IPS-18a (cell line): ENCODE results near the gene COL4A4.

Experiments
- H3K27ac ChIP-seq: one replicate; pipeline ENCODE4 v1.5.1; 2013; ENCODE audit warnings: low read length
- H3K27me3 ChIP-seq: one replicate; pipeline ENCODE4 v1.6.1; 2013; ENCODE audit warnings: mild to moderate bottlenecking, low read length; ENCODE audit not compliant: control insufficient read depth, insufficient read depth
- H3K36me3 ChIP-seq: one replicate; pipeline ENCODE4 v1.6.1; 2013; ENCODE audit warnings: low read depth, low read length; ENCODE audit not compliant: control insufficient read depth
- H3K4me1 ChIP-seq: one replicate; pipeline ENCODE4 v1.6.1; 2013; ENCODE audit warnings: low read depth, low read length; ENCODE audit not compliant: control insufficient read depth
- H3K4me3 ChIP-seq: one replicate; pipeline ENCODE4 v1.5.1; 2013; ENCODE audit warnings: low read length
- H3K9ac ChIP-seq: one replicate; pipeline ENCODE4 v1.6.1; 2013; ENCODE audit warnings: mild to moderate bottlenecking, low read length, moderate library complexity
- H3K9me3 ChIP-seq: one replicate; pipeline ENCODE4 v1.6.1; 2013; ENCODE audit warnings: low read depth, low read length; ENCODE audit not compliant: control insufficient read depth

Gene COL4A4

GRCh38 chr2:227043981-227044380, 120.0 kb downstream of the COL4A4 start:
- Histone ChIP-seq H3K4me1 (no peaks in the 10 kb centered on the region), H3K27ac (no peak overlapping the region), H3K36me3 (no peaks in the 10 kb centered on the region), H3K9ac (no peak overlapping the region), H3K9me3 (no peaks in the 10 kb centered on the region), H3K4me3 (no peak overlapping the region), H3K27me3 (no peaks in the 10 kb centered on the region)

- Histone ChIP-seq H3K9ac (no peak overlapping the region), H3K27ac (no peak overlapping the region), H3K27me3 (no peaks in the 10 kb centered on the region), H3K4me3 (no peak overlapping the region), H3K36me3 (no peaks in the 10 kb centered on the region), H3K4me1 (no peaks in the 10 kb centered on the region), H3K9me3 (no peaks in the 10 kb centered on the region)
These were observed 125.3 kb downstream of the COL4A4 start for GRCh38 chr2:227038550-227039189.

GRCh38 chr2:227036527-227036926, 127.5 kb downstream of the COL4A4 start:
- Histone ChIP-seq H3K27ac (no peak overlapping the region), H3K36me3 (no peaks in the 10 kb centered on the region), H3K4me3 (no peak overlapping the region), H3K4me1 (no peaks in the 10 kb centered on the region), H3K9me3 (no peaks in the 10 kb centered on the region), H3K27me3 (no peaks in the 10 kb centered on the region), H3K9ac (no peak overlapping the region)

- Histone ChIP-seq H3K4me3 (no peak overlapping the region), H3K9me3 (no peaks in the 10 kb centered on the region), H3K4me1 (no peaks in the 10 kb centered on the region), H3K36me3 (no peaks in the 10 kb centered on the region), H3K9ac (no peak overlapping the region), H3K27ac (no peak overlapping the region), H3K27me3 (no peaks in the 10 kb centered on the region)
These were observed 128.2 kb downstream of the COL4A4 start for GRCh38 chr2:227035711-227036367.

- Histone ChIP-seq H3K27ac (no peak overlapping the region), H3K4me1 (no peaks in the 10 kb centered on the region), H3K27me3 (no peaks in the 10 kb centered on the region), H3K4me3 (no peak overlapping the region), H3K36me3 (no peaks in the 10 kb centered on the region), H3K9ac (no peak overlapping the region), H3K9me3 (no peaks in the 10 kb centered on the region)
These were observed 130.4 kb downstream of the COL4A4 start for GRCh38 chr2:227033471-227034148.

- Histone ChIP-seq H3K9ac (no peak overlapping the region), H3K36me3 (no peaks in the 10 kb centered on the region), H3K9me3 (no peaks in the 10 kb centered on the region), H3K27me3 (no peaks in the 10 kb centered on the region), H3K27ac (no peak overlapping the region), H3K4me3 (no peak overlapping the region), H3K4me1 (no peaks in the 10 kb centered on the region)
These were observed 132.6 kb downstream of the COL4A4 start for GRCh38 chr2:227031379-227031778.

- no peaks in the 10 kb centered on the region for H3K4me1 ChIP-seq
- H3K36me3 ChIP-seq: no peaks in the 10 kb centered on the region
- H3K27ac ChIP-seq: no peak overlapping the region
- no peaks in the 10 kb centered on the region for H3K27me3 ChIP-seq
- no peaks in the 10 kb centered on the region for H3K9me3 ChIP-seq
- H3K9ac ChIP-seq: no peak overlapping the region
- no peak overlapping the region for H3K4me3 ChIP-seq
These were observed 133.2 kb downstream of the COL4A4 start for GRCh38 chr2:227030789-227031188.

- no peaks in the 10 kb centered on the region for H3K9me3 ChIP-seq
These were observed 134.4 kb downstream of the COL4A4 start for GRCh38 chr2:227029426-227030105.

GRCh38 chr2:227025510-227025909, 138.5 kb downstream of the COL4A4 start:
- Histone ChIP-seq H3K36me3 (no peaks in the 10 kb centered on the region), H3K4me3 (no peak overlapping the region), H3K9ac (no peak overlapping the region), H3K9me3 (no peaks in the 10 kb centered on the region), H3K27ac (no peak overlapping the region), H3K27me3 (no peaks in the 10 kb centered on the region), H3K4me1 (no peaks in the 10 kb centered on the region)

More at GRCh38 chr2:227029426-227030105, 134.4 kb downstream of the COL4A4 start:
- H3K4me3 ChIP-seq: no peak overlapping the region
- no peaks in the 10 kb centered on the region for H3K27me3 ChIP-seq
- H3K4me1 ChIP-seq: no peaks in the 10 kb centered on the region
- H3K27ac ChIP-seq: no peak overlapping the region
- no peak overlapping the region for H3K9ac ChIP-seq
- H3K36me3 ChIP-seq: no peaks in the 10 kb centered on the region

- Histone ChIP-seq H3K9me3 (no peaks in the 10 kb centered on the region), H3K27me3 (no peaks in the 10 kb centered on the region), H3K4me1 (no peaks in the 10 kb centered on the region), H3K27ac (no peak overlapping the region), H3K9ac (no peak overlapping the region), H3K36me3 (no peaks in the 10 kb centered on the region), H3K4me3 (no peak overlapping the region)
These were observed 141.4 kb downstream of the COL4A4 start for GRCh38 chr2:227022608-227023007.

GRCh38 chr2:227020416-227020815, 143.6 kb downstream of the COL4A4 start:
- no peaks in the 10 kb centered on the region for H3K9me3 ChIP-seq
- H3K9ac ChIP-seq: no peak overlapping the region
- H3K27ac ChIP-seq: no peak overlapping the region
- no peaks in the 10 kb centered on the region for H3K36me3 ChIP-seq
- no peak overlapping the region for H3K4me3 ChIP-seq
- H3K27me3 ChIP-seq: no peaks in the 10 kb centered on the region
- no peaks in the 10 kb centered on the region for H3K4me1 ChIP-seq
